Ovary (tissue), 3 donors: ENCODE data around the gene SETX.

Experiments used
- CTCF ChIP-seq, 3 donors: fragments of 450-650 bp in 2 of 3; fragments of 200-600 bp in 1 of 3; IDR thresholded peaks; one replicate each; pipeline versions ENCODE4 v1.5.1 to v1.8.0; 2016 to 2022; ENCODE audit warnings: antibody characterized with exemption in 3 of 3, mild to moderate bottlenecking in 1 of 3
- EP300 ChIP-seq: sonication (generic); formaldehyde crosslinking; IDR thresholded peaks from one replicate; pipeline ENCODE4 v1.6.1; 2017; ENCODE audit warnings: antibody characterized with exemption
- POLR2A ChIP-seq: fragments of 450-650 bp; IDR thresholded peaks from one replicate; pipeline ENCODE4 v1.6.1; 2017; ENCODE audit warnings: antibody characterized with exemption, mild to moderate bottlenecking, moderate library complexity
- donor health status: DM: no; HTN: no; CAD: no.

DNA sequence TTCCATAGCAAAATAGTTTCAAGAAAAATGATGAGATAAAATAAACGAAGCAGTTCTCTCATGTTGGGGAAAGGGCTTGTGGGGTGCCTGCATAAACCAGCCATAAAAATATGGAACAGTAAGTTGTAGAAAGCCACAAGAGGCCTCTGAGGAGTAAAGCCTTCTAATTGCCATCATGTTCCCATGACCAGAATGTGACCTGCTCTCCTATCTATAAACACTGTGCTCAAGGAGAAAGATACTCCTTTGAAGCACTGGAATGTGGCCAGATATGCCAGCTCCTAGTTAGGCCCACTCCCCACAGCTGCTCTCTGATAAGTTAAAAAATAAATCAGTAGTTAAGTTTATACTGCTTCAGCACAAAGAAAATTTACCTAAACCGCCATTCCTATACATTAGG is 65.8 kb downstream of the SETX start:
- TF ChIP-seq CTCF (IDR thresholded peaks at IDR 0.05), result no peak
- TF ChIP-seq POLR2A, result no peak
- no peak for TF ChIP-seq EP300
